Measurements from ENCODE around the gene CLEC3B.

DNA sequence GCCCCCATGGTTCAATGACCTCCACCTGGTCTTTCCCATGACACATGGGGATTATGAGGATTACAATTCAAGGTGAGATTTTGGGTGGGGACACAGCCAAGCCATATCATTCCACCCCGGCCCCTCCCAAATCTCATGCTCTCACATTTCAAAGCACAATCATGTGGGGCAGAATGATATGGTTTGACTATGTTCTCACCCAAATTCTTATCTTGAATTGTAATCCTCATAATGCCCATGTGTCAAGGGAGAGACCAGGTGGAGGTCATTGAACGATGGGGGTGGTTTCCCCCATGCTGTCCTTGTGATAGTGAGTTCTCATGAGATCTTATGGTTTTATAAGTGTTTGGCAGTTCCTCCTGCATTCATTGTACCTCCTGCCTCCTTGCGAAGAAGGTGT lies 2.4 kb upstream of the CLEC3B start:
- TF ChIP-seq, protein P1, sequence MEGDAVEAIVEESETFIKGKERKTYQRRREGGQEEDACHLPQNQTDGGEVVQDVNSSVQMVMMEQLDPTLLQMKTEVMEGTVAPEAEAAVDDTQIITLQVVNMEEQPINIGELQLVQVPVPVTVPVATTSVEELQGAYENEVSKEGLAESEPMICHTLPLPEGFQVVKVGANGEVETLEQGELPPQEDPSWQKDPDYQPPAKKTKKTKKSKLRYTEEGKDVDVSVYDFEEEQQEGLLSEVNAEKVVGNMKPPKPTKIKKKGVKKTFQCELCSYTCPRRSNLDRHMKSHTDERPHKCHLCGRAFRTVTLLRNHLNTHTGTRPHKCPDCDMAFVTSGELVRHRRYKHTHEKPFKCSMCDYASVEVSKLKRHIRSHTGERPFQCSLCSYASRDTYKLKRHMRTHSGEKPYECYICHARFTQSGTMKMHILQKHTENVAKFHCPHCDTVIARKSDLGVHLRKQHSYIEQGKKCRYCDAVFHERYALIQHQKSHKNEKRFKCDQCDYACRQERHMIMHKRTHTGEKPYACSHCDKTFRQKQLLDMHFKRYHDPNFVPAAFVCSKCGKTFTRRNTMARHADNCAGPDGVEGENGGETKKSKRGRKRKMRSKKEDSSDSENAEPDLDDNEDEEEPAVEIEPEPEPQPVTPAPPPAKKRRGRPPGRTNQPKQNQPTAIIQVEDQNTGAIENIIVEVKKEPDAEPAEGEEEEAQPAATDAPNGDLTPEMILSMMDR (conservative IDR thresholded peaks at IDR 0.05; ENCODE audit: low read length), result no peak
- no peak for TF ChIP-seq EZH2phosphoT487 (IDR thresholded peaks at IDR 0.05; ENCODE audit: borderline replicate concordance)

Measured in Loucy (cell line).